HEK293T (cell line): Measurements from ENCODE around the gene TENM3.

Experiments
- CTCF ChIA-PET: fragments of 350-600 bp; formaldehyde crosslinking; extraction: SDS; loops from one replicate; lab custom pipeline; 2021; ENCODE audit warnings: antibody characterized with exemption, inconsistent platforms; lab: Yijun Ruan, JAX
- POLR2A ChIA-PET: fragments of 350-600 bp; formaldehyde crosslinking; extraction: SDS; loops from one replicate; lab custom pipeline; 2020; ENCODE audit warnings: antibody characterized with exemption, inconsistent platforms; lab: Yijun Ruan, JAX
- DNase-seq: peaks from one replicate; pipeline ENCODE4 v3.0.0; 2012; ENCODE audit warnings: mixed read lengths; ENCODE audit errors: extremely low spot score
- ARNT ChIP-seq: fragments of 450-650 bp; IDR thresholded peaks from 2 replicates; pipeline ENCODE4 v1.6.1; 2017; ENCODE audit warnings: mild to moderate bottlenecking
- BHLHE40 ChIP-seq: fragments of 450-650 bp; IDR thresholded peaks from 2 replicates; pipeline ENCODE4 v1.6.1; 2016; ENCODE audit warnings: mild to moderate bottlenecking, moderate library complexity, borderline replicate concordance
- CTBP1 ChIP-seq: fragments of 450-650 bp; IDR thresholded peaks from 2 replicates; pipeline ENCODE4 v1.6.1; 2016; ENCODE audit warnings: borderline replicate concordance
- ELF4 ChIP-seq: fragments of 450-650 bp; IDR thresholded peaks from 2 replicates; pipeline ENCODE4 v1.6.1; 2017; ENCODE audit warnings: antibody characterized with exemption
- FOXA1 ChIP-seq: fragments of 450-650 bp; IDR thresholded peaks from 2 replicates; pipeline ENCODE4 v1.6.1; 2016; ENCODE audit warnings: mild to moderate bottlenecking
- FOXK2 ChIP-seq: fragments of 450-650 bp; IDR thresholded peaks from 2 replicates; pipeline ENCODE4 v1.6.1; 2016; ENCODE audit warnings: mild to moderate bottlenecking
- FOXM1 ChIP-seq: fragments of 450-650 bp; IDR thresholded peaks from 2 replicates; pipeline ENCODE4 v1.6.1; 2017; ENCODE audit warnings: mild to moderate bottlenecking, borderline replicate concordance
- HDGF ChIP-seq: fragments of 450-650 bp; IDR thresholded peaks from 2 replicates; pipeline ENCODE4 v1.6.1; 2017; ENCODE audit warnings: antibody characterized with exemption, borderline replicate concordance
- L3MBTL2 ChIP-seq: fragments of 450-650 bp; conservative IDR thresholded peaks from 2 replicates; pipeline ENCODE4 v1.6.1; 2016; ENCODE audit warnings: mild to moderate bottlenecking
- LEF1 ChIP-seq: fragments of 450-650 bp; IDR thresholded peaks from 2 replicates; pipeline ENCODE4 v1.6.1; 2017; ENCODE audit warnings: mild to moderate bottlenecking, borderline replicate concordance
- NFRKB ChIP-seq: fragments of 450-650 bp; IDR thresholded peaks from 2 replicates; pipeline ENCODE4 v1.6.1; 2016; ENCODE audit warnings: mild to moderate bottlenecking, moderate library complexity
- SP1 ChIP-seq: fragments of 450-650 bp; IDR thresholded peaks from 2 replicates; pipeline ENCODE4 v1.6.1; 2017
- SUZ12 ChIP-seq: fragments of 450-650 bp; IDR thresholded peaks from 2 replicates; pipeline ENCODE4 v1.6.1; 2016; ENCODE audit warnings: mild to moderate bottlenecking
- TARDBP ChIP-seq: fragments of 450-650 bp; IDR thresholded peaks from 2 replicates; pipeline ENCODE4 v1.6.1; 2016
- ZNF384 ChIP-seq: fragments of 450-650 bp; IDR thresholded peaks from 2 replicates; pipeline ENCODE4 v1.6.1; 2016
- TF ChIP-seq, protein P1 (sequence below): fragments of 450-650 bp; IDR thresholded peaks from 2 replicates; pipeline ENCODE4 v1.6.1; 2016

Gene TENM3

DNA sequence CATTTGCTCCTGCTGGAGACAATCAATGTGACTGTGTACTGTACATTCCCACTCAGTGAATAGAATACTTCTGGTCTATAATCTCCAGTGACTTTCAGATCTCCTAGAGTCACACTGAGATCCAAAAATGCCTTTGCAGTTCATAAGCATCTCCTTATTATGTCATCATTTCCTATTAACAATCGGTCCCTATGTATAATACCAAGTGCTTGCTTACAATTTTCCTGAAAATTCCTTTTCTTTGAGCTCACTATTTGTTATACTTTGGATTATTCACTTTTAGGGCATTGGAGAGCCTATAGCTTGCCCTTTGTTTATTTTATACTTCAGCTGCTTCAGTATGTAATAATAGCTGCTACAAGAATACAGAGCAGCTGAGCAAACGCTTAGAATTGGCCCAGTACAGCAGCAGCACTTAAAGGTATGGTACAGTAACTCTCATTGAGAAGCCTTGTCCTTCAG is 361.0 kb downstream of the TENM3 start:
- TF ChIP-seq TARDBP (no peak), BHLHE40 (no peak), ZNF384 (no peak), FOXA1 (no peak), HDGF (no peak), SP1 (no peak), ARNT (no peak), L3MBTL2 (no peak), FOXK2 (no peak), SUZ12 (no peak)
- TF ChIP-seq, protein P1, sequence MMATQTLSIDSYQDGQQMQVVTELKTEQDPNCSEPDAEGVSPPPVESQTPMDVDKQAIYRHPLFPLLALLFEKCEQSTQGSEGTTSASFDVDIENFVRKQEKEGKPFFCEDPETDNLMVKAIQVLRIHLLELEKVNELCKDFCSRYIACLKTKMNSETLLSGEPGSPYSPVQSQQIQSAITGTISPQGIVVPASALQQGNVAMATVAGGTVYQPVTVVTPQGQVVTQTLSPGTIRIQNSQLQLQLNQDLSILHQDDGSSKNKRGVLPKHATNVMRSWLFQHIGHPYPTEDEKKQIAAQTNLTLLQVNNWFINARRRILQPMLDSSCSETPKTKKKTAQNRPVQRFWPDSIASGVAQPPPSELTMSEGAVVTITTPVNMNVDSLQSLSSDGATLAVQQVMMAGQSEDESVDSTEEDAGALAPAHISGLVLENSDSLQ, result no peak
- ChIA-PET POLR2A (no interaction called here), CTCF (no interaction called here)
- no peak for DNase-seq

DNA sequence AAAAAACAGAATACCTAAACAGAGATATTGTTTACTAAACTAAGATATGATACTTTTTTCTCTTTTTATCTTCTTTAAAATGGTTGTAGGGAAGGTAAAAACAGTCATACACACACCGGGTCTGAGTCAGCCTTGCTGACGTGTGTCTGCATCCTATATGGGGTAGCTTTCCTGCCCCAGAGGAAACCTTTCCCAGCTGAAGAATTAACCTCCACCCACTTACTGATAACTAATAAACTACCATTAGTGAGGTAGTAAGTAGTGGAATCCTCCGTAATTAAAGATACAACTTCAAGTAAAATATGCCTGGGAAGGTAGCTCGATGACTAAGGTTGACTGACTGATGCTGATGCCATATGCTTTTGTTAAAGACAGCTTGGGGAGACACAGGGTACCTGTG is 361.8 kb downstream of the TENM3 start:
- POLR2A ChIA-PET, result no interaction called here
- CTCF ChIA-PET, result no interaction called here

DNA sequence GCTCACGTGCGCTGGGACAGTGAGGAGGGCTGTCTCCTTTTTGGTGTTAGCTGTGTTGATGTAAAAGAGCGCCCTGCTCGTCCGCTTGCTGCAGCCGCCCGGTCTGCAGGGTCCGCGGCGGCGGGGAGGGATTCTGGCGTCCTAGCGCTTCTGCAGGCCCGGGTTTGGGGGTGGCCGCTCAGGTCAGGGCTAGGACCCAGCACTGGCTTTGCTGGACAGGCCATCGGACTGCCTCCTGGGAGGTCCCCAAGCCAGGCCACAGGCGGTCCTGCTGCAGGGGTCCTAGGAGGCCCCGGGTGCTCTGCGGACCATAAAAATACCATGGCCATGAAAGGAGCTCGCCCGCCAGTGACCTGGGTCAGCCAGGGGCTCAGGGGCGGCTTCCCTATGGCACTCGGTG is 365.3 kb downstream of the TENM3 start:
- TF ChIP-seq FOXA1 (no peak), NFRKB (no peak), ZNF384 (no peak), HDGF (no peak), FOXM1 (no peak), SP1 (no peak), TARDBP (no peak), CTBP1 (no peak), ARNT (no peak), BHLHE40 (no peak), FOXK2 (no peak), LEF1 (no peak), L3MBTL2 (no peak), ELF4 (no peak), SUZ12 (no peak)
- TF ChIP-seq, protein P1, result no peak
- DNase-seq, result no peak
- CTCF ChIA-PET, result no interaction called here
- POLR2A ChIA-PET, result no interaction called here

More for the DNA sequence above, 361.8 kb downstream of the TENM3 start:
- DNase-seq, result no peak
- no peak for TF ChIP-seq HDGF
- TF ChIP-seq, protein P1, result no peak
- no peak for TF ChIP-seq ZNF384
- no peak for TF ChIP-seq L3MBTL2
- TF ChIP-seq ARNT, result no peak
- no peak for TF ChIP-seq FOXA1
- no peak for TF ChIP-seq NFRKB
- no peak for TF ChIP-seq FOXK2
- no peak for TF ChIP-seq TARDBP
- TF ChIP-seq CTBP1, result no peak
- no peak for TF ChIP-seq SUZ12
- TF ChIP-seq LEF1, result no peak
- TF ChIP-seq FOXM1, result no peak
- TF ChIP-seq BHLHE40, result no peak

DNA sequence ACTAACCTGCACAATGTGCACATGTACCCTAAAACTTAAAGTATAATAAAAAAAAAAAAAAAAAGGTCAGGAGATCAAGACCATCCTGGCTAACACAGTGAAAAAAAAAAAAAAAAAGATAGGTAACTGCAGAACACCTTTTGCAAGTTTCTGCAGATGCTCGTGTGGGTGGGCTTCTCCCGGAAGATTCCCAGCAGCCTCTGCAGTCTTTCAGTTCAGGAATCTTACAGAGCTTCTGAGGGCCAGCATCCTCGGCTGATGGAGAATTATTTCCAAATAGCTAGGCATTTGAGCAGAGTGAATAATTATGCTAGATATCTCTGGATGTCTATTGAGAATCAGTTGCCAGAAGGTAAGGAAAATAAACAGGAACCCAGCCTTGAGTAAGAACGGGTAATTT is 373.3 kb downstream of the TENM3 start:
- TF ChIP-seq, protein P1, result no peak
- TF ChIP-seq ARNT, result no peak
- no peak for TF ChIP-seq BHLHE40
- TF ChIP-seq L3MBTL2, result no peak
- TF ChIP-seq TARDBP, result no peak
- no peak for TF ChIP-seq FOXA1
- no peak for TF ChIP-seq CTBP1
- TF ChIP-seq FOXM1, result no peak
- TF ChIP-seq LEF1, result no peak
- TF ChIP-seq ELF4, result no peak
- no peak for TF ChIP-seq SP1
- no peak for TF ChIP-seq NFRKB
- POLR2A ChIA-PET, result no interaction called here
- CTCF ChIA-PET, result no interaction called here
- no peak for DNase-seq

DNA sequence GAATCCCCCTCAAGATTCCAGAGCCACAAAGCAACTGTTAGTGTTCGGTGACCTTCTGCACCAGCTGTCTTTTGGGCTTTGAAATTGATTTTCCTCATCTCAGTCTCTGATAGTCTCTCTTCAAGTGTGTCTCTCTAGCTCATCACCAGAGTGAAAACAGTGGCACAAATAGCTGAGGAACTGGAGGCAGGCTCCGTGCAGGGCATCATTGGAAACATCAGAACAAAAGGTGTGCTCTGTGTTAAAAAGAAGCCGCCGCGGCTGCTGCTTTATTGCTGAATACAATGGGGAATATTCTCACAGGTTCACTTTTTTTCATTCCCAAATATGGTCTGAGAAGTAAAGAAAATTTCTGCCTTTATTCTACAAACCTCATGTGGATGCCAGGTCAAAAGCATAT is 376.5 kb downstream of the TENM3 start:
- ChIA-PET CTCF (interaction anchor here (0.7 kb wide), 1 partner anchor 23 kb away, joined by 3 read pairs; no protein-coding TSS in a partner anchor), POLR2A (no interaction called here)
- no peak for DNase-seq
- TF ChIP-seq LEF1 (no peak), ELF4 (no peak), ARNT (no peak), ZNF384 (no peak), BHLHE40 (no peak), TARDBP (no peak), SUZ12 (no peak), SP1 (no peak)
